Amniotic epithelial cell (primary cell): ENCODE data around the gene ZNF692.
A peak's percentile ranks its signal among the peaks of the same experiment; 100 is the strongest.

Experiments used
- DNase-seq: peaks from one replicate; pipeline ENCODE4 v3.0.0-alpha.2; 2010; ENCODE audit warnings: low read depth

Gene ZNF692

GRCh38 chr1:248824701-248825100, 34.2 kb downstream of the ZNF692 start:
- no peak for DNase-seq

- no peak for DNase-seq
Measured at GRCh38 chr1:248824301-248824700, 34.6 kb downstream of the ZNF692 start.

- peak; percentile 89 for DNase-seq
Measured at GRCh38 chr1:248823517-248824001, 35.3 kb downstream of the ZNF692 start.

GRCh38 chr1:248822148-248823032, 36.5 kb downstream of the ZNF692 start:
- DNase-seq = no peak

GRCh38 chr1:248821641-248822040, 37.2 kb downstream of the ZNF692 start:
- no peak for DNase-seq

- peak; percentile 52 for DNase-seq
Measured at GRCh38 chr1:248821101-248821500, 37.8 kb downstream of the ZNF692 start.

- DNase-seq = no peak
Measured at GRCh38 chr1:248820041-248820585, 38.8 kb downstream of the ZNF692 start.

GRCh38 chr1:248818505-248819374, 40.1 kb downstream of the ZNF692 start:
- DNase-seq = no peak

GRCh38 chr1:248817065-248817464, 41.8 kb downstream of the ZNF692 start:
- peak; percentile 59 for DNase-seq

GRCh38 chr1:248816042-248816851, 42.6 kb downstream of the ZNF692 start:
- no peak for DNase-seq

- no peak for DNase-seq
Measured at GRCh38 chr1:248815407-248816034, 43.4 kb downstream of the ZNF692 start.

- DNase-seq = no peak
Measured at GRCh38 chr1:248814351-248814750, 44.5 kb downstream of the ZNF692 start.

- no peak for DNase-seq
Measured at GRCh38 chr1:248813546-248813945, 45.3 kb downstream of the ZNF692 start.

GRCh38 chr1:248812736-248813425, 46.0 kb downstream of the ZNF692 start:
- no peak for DNase-seq

GRCh38 chr1:248811514-248812490, 47.1 kb downstream of the ZNF692 start:
- DNase-seq = no peak

- DNase-seq = no peak
Measured at GRCh38 chr1:248810727-248811513, 48.0 kb downstream of the ZNF692 start.

- no peak for DNase-seq
Measured at GRCh38 chr1:248810000-248810726, 48.7 kb downstream of the ZNF692 start.

- no peak for DNase-seq
Measured at GRCh38 chr1:248808876-248809275, 50.0 kb downstream of the ZNF692 start.
